ENCODE measurements around the gene CD1D.
"Not testable (repeated sequence)": the region's sequence is repeated elsewhere in the genome, so short reads cannot be mapped to it uniquely, and the experiment has no call there.

The CD1D gene

DNA sequence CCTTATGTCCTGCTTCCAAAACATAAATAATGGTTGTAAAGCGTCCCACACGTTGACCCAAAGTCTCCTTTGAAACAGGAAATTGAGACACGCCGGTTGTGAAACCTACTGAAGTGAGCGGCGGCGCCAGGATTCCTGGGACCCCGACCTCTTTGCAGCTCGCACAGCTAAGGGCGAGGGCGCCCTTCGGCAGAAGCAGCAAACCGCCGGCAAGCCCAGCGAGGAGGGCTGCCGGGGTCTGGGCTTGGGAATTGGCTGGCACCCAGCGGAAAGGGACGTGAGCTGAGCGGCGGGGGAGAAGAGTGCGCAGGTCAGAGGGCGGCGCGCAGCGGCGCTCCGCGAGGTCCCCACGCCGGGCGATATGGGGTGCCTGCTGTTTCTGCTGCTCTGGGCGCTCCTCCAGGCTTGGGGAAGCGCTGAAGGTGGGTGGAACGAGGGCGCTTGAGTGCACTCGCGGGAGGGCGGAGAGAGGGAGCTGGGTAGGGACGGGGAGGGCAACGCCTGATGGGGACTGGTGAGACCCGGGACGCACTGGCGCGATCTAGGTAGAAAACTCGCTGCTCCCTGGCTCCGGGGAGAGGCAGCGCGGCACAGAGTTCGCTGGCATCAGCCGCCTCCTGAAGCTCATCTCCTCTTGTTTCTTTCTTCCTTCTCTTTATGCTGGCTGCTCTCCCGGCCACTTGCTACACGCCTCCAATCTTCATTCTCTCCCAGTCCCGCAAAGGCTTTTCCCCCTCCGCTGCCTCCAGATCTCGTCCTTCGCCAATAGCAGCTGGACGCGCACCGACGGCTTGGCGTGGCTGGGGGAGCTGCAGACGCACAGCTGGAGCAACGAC lies at the start of gene CD1D:
TSS of gene CD1D (plus strand) at position 155 of the 836 bp plus-strand sequence. CDS start at position 362, 207 bp downstream.
- DNase-seq, result no peak

DNA sequence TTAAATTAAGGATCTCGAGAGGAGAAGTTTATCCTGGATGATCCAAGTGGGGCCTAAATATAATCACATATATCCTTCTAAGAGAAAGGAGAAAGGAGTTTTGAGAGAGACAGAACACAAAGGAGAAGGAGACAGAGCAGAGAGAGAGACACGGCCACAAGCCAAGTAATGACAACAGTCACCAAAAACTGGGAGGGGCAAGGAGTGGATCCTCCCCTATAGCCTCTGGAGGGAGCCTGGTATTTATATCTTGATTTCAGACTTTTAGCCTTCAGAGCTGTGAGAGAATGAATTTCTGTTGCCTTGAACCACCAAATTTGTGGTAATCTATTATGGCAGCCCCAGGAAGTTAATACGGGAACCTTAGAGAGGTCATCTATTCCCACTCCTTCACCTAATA lies 49.5 kb upstream of the CD1D start:
- no peak for DNase-seq

DNA sequence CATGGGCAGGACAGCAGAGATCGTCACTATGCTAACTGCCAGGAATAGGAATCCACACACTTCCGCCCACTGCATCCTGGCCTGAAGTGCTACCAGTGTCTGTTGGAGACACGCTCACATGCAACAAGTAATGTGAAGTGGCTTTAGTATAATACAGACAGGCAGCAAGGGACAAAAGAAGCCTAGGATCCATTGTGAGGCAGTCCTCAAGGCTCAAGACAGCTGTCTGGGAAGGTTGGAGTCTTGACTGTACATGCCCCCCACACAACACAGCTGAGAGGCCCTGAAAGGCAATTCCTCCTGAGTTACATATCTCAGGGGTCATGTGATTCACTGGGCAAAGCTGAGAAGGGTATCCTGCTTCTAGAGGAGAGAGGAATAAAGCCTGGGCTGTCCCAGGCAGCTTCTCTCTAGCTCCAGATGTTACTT lies 39.9 kb upstream of the CD1D start:
- DNase-seq, result no peak

DNA sequence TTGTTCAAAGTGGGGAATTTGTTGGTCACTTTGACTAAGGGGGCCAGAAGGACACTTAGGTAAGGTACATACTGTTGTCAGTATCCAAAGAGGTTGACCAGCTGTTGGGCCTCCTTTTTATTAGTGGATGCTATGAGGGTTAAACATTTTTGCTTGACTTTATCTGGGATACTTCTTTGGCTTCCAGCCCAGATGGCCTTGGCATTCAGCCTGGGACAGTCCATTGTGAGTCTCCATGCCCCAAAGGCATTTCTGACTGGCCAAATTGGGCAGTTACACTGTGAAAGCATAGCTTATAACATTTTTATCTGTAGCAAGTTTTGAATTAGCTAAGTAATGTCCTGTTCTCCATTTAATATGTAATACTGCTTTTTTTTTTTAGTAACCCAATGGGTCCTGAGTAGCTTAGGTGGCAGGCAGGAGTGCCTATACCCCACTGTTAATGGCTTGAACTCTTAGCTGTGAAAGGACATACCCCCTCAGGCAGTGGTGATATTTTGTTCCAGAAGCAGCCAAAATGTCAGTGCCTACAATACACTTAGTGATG lies 35.4 kb upstream of the CD1D start:
- peak; percentile 85 for DNase-seq

DNA sequence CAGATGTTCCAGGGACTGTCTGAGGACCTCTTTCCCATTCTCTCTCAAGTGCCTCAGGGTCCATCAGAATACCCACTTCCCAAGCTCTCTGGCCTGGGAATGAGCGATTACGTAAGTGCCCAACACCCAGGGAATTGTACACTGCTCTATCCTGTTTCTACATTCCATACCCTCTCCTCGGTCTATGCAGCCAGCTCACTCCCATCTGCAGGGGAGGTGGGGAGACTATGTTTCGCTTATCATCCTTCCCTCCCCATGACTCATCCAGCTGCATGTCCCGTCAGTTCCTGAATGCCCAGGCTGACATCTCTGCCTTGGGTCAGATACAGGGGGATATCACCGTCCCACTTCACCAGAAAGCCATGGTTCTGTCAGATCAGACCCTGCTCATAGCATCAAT lies 34.5 kb upstream of the CD1D start:
- peak; percentile 95 for DNase-seq

DNA sequence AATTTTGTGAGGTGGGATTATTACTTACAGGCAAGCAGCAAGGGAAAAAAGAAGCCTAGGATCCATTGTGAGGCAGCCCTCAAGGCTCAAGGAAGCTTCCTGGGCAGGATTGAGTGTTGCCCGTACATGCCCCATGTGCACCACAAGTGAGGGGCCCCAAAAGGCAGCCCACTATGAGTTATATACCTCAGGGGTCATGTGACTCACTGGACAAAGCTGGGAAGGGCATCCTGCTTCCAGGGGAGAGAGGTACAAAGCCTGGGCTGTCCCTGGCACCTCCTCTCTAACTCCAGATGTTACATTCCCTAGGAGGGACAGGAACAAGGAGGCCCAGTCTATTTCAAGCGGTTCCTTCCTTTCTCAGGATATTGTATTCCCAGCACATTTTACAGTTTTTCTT lies 34.0 kb upstream of the CD1D start:
- no peak for DNase-seq

DNA sequence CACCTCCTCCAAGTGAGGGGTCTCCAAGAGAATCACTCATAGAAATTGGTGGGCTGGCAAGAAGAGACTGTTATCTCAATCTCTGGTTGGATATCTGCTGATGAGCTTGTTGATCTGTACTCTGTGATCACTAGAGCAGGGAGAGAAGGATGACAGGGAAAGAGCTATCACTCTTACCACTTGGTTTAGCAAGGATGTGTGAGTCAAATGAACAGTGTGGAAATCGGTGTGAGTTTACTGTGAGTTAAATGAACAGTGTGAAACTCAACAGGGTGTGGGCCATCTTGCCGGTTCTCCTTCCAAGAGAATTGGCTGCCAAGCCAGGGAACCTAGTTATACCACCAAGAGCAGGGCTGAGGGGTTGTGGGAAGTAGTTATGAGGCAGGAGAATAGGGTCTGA lies 33.3 kb upstream of the CD1D start:
- DNase-seq, result no peak

DNA sequence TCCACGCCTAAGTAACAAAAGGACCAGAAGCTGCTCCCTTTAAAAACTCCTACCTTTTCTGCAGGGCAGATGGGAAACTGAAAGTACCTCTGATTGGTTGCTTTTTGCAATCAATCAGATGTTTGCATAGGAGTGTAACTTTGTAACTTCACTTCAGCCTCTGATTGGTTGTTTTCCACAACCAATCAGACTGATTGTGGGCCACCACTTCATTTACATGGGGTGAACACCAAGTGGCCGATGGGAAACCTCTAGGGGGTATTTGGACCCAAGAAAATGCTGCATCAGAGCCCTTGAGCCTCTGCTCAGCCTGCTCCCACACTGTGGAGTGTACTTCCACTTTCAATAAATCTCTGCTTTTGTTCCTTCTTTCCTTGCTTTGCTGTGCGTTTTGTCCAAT lies 32.8 kb upstream of the CD1D start:
- DNase-seq, result no peak

DNA sequence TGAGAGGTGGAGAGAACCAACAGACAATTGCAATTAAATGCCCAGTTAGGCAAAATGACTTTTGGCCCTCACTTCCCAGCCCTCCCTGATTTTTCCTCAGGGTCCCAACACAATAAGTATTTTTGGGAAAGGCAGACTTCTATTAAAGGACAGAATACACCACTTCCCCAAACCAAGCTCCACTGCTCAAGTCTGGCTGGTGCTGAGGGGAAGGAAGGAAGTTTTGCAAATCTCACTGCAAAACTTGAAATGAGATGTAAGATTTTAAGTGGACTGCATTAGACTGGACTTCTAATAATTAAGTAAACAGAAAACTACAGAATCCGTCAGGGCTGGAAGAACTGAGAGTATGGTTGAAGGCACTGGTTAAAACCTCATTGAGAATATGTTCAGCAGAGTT lies 32.2 kb upstream of the CD1D start:
- DNase-seq, result no peak

DNA sequence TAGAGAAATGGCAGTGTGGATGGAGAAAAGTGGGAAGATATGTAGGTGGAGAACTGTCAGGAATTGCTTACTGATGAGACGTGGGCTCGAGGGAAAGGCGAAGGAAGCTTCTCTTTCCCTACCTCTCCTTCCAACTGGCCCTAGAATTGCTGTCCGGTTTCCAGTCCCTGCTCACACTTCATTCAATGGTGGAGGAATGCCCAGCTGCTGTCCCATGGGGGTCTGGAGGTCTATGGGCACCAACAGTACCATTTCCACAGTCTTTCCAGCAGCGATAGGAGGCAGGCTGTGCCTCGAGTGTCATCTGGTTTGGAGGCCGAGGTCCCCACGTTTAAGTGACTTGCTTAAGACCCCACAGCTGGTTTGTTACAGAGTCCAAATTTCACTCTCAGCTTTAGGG lies 31.5 kb upstream of the CD1D start:
- DNase-seq, result no peak

DNA sequence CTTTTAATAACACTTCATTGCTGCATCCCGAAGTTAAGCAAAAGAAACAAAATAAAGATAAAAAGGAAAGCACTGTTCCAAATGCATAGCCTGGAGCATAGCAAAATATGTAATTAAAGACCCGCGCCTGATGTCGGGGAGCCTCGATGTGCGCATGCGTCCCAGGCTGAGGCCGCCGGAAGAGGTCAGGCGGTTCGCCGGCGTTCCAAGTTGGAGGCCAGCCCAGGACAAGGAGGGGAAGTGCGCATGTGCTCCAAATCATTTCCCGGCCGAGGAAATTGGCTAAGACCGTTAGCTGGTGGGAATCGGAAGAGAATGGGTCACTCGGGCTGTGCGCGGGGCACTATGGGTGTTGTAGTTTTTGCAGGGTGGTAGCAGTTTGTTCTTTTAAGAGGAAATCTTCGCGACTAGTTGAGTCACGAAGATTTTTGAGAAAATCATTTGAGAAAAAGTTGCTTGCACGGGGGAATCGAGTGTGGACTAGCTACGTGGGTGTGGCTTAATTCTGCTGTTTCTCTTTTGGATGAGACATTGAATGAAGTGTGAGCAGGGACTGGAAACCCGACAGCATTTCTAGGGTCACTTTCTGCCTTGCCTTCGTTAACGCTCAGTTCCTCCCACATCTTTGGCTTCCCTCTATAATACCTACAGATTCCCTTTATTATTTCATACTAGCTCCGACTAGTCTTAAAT lies 31.0 kb upstream of the CD1D start:
- DNase-seq, result peak; percentile 92

DNA sequence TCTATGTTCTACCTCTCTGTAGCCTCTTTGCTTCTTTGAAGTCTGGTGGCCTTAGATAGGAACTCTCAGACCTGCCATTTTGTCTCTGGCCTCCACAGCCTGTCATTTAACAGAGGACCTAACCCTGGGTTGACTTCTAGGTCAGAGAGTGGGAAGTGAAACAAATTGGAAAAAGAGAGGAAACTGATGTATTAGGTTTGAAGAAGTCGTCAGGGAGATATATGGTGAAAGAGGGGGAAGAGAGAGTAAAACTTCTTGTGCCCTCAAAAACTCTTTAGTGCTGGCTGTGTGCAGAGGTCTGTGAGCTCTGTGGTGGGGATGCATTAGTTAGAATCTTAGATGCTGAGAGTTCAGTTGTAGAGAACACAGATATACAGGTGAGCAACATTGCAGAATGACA lies 30.2 kb upstream of the CD1D start:
- no peak for DNase-seq

DNA sequence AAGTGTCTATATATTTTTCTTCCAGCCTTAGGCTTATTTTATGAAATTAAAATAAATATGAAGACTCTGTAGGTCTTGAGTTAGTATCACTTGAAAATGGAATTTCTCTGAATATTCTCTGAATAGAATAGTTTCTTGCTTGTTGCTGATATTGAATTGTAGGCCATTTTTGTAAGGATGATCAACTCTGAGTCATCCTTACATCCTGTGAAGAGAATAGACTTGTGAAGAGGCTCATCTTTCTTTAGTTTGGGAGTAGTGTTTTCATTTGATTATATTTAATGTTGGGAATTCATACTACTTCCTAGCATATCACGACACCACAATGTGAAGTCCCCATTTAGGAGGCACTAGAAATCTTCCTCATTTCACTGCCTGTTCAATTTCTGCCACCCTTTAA lies 27.5 kb upstream of the CD1D start:
- DNase-seq, result no peak

DNA sequence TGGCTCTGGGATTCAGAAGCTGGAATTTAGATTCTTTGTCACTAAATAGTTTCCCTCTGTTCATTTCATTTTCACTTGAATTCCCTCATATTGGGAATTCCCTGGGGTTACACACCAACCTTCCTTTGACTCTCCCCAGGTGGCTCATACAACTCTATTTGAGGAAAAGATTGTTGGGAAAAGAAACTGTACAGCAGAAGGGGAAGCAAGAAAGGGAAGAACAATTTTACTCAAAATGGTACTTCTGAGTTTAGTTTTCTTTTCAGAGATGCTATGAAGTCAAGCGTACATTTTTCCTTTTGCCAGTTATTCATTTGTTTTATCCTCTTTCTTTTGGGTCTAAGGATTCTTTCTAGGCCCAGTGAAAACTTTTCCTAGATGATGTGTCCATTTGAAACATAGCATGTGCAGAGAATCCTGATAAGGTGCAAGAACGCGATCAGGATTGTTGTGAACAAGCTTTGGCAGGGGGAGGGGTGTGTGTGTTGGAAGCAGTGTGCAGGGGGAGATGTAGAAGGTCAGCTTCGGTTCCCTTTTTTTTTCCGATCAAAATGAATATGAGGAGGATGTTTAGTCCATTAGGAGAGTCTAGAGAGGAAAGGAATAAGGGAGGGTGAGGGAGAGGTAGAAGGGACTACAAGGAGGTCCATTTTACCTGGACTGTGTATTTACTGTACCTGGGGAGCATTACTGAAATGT lies 26.8 kb upstream of the CD1D start:
- no peak for DNase-seq

DNA sequence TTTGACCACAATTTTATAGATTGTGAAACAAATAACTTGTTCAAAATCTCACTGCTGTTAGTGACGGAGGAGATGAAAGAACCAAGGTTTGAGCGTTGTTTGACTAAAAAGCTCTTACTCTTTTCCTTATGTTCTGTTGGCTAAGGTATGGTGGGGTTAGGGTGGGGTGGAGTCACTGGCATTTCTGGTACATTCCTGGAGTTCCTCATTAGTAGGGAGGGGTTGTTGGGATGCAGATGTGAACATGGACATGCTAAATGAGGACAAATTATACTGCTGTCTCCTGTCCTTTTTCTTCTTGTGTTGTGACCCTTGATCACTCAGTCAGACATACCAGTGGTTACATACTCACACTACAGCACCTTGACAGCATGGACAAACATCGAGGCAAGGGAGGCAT lies 26.2 kb upstream of the CD1D start:
- DNase-seq, result no peak

DNA sequence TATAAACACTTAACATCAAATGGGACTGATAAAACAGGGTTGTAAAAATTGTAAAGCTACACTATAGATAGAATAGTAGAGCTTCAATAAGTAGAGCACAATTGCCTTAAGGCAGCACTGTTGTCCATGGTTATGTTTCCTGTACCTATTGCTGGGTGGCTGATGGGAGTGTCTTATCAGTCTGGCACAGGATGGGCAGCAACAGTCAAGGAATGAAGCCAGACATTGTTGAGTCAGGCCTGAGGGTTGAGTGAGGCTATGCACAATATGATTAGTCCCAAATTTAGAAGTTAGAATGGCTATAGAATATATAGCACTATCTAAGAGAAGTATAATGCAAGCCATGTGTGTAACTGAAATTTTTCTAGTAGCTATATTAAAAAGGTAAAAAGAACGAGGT lies 25.0 kb upstream of the CD1D start:
- peak; percentile 71 for DNase-seq

DNA sequence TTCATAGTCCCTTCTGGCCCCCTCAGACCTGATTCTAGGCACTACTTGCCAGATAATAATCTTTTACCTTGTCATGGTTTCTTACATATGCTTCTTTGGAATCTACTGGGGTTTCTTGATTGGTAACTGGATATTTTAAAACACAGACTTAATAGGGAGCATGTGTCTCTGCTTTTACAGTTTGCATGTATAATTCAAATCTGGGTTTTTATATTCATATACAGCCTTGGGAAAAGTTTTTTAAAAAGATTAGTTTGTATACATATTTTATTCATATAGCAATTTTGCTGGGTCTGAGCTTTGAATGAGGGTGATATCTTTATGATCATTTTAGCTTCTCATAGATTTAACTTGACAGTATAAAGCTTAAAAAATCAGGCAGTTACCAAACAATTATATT lies 21.1 kb upstream of the CD1D start:
- no peak for DNase-seq

DNA sequence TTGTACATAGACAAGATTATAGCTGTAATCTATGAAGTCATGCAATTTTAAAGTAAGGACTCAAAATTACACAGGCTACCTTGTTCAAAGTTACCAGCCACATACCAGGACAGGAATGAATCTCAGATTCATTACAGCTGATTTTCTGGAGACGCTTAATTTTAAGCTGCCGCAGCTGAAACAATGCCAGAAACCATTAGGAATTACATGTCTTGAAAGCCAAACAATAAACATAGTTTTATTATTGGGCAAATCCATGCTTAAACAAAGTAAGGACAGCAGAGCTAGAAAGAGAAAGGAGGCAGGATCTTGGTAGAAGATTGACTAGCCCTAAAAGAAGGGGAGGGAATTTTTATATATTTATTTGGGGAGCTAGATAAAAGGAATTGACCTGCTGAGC lies 19.2 kb upstream of the CD1D start:
- DNase-seq, result no peak

DNA sequence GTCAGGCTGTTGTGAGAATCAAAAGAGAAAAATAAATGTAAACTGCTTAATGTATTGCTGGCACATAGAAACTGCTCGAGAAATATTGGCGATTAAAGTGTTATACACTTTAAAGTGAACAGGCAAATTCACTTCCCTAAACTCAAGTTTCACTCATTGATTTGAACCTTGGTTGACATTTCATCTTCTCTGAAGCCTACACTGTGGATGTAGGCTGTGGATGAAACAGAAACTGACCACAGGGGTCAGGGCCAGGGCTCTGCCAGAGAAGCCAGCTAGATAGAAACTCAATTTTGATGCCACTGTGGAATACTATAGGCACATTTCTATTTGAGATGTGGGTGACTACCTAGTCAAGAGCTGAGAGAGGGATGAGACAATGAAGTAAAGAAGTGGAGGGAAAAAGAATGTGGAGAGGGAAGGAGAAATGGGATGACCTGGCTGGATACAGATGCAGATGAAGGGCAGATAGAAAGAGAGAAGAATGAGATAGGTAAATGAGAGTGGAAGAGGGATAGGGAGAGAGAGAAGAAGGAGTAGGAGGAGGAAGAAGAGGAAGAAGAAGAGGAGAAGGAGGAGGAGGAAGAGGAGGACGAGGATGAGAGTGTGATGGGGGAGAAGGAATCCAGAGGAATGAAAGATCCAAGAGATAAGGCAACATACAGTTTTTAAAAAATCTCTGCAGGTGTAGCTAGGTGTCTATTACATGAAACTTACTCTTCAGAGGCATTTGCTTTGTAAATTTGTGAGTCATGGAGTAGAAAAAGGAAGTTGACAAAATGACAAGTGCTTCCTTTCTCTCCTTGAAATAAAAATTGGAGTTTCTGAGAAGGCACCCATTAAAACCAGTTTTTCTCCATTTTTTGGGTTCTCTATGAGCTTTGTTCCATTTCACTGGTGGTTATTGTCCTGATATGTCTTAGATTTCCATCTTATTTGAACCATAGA lies 17.4 kb upstream of the CD1D start:
- no peak for DNase-seq

DNA sequence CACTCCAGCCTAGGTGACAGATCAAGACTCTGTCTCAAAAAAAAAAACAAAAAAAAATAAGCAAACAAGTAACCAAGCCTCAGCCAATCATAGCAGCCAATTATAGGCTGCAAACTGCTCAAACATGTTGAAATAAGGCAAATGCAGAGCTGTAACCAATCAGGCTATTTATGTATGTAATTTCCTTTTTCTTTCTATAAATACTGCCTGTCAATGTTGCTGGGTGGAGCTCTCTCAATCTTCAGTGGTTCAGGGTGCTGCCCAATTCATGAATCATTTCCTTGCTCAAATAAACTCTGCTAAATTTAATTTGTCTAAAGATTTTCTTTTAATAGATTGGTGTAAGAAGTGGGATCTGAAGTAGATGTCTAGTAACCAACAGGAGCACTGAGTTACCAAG lies 11.6 kb upstream of the CD1D start:
- DNase-seq, result no peak

DNA sequence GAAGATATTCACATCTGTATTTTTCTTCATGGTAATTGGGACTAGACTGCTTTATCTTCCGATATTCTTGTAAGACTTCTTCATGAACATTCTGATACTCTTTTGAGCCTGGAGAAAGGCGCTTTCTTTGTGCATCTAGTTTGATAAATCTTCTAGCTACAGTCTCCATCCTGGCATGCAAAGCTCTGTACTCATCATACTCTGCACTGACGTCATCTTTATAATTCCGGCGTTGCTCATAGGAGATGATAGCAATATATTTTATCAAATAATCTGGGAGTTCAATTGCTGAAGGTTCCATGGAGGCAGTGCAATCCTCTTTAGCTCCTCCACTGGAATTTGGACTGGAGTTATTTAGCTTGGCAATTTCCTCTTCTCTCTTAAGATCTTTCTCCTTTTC lies 4.8 kb upstream of the CD1D start:
- DNase-seq, result not testable (repeated sequence)

DNA sequence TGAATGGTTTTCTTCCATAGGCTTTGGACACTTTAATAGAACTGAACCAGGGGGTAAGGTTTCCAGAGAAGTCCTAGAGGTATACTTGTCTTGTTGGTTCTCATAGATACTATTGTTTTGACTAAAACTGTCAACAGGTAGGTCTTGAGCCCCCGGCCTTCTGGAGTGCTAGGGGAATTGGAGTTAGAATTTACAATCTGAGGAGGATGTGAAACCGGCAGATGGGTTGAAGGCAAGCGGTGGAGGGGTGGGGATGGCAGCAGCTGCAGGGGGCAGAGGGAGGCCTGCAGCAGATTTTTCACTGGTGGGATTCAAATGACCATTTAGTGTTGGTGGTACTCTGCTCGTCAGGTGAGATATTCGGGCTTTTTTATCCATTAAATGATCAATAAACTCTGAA lies 4.3 kb upstream of the CD1D start:
- no peak for DNase-seq
